ENCODE measurements around the gene COQ9.
A peak's percentile ranks its signal among the peaks of the same experiment; 100 is the strongest.
"Not testable (repeated sequence)": the region's sequence is repeated elsewhere in the genome, so short reads cannot be mapped to it uniquely, and the experiment has no call there.

COQ9 gene

GRCh38 chr16:57485916-57486857 lies 38.9 kb downstream of the COQ9 start, which contains the start of gene DOK4:
DOK4 (minus strand) TSS chr16:57486493; CDS start chr16:57479507, 6,986 bp downstream.
- no peak for DNase-seq (ENCODE audit: low read depth)

DNA sequence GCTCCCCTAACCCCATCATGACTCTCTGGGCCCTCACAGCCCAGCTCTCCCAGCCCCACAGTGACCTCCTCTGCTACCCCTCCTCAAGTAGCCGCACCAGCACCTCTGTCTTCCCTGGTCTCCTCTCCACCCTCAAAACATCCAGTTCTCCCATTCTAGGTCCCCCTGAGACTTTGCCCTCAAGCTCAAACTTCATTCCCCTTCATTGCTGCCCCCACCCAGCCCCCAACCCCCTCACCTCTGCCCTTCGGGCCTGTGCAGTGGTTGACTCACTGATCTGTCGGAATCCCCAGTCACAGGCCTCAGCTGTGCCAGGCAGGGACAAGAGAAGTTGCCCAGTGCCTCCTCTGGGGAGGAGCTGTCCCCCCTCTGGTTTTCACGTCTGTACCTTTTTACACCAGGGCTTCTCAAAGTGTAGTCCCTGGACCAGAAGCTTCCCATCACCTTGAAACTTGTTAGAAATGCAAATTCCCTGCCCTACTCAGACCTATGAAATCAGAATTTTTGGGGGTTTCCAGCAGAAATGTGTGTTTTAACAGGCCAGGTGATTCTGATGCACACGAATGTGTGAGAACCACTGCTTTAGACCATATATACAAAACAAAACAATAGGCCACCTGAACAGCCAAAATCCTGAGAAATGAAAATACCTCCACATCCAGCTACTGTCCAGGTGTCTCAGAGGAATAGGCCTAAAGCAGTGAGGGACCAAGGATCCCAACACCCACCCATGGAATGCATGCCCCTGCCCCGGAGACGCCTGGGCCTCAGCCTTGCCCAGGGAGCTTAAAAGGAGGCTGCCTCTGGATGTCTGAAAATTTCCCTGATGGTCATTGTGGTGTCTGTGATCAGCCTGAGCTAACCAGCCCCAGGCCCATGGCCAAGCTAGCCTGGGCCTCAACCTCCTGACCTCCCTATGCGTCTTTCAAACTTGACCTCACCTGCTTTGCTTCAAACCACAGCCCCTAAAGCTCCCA lies 39.9 kb downstream of the COQ9 start:
- DNase-seq (ENCODE audit: low read depth) = no peak

DNA sequence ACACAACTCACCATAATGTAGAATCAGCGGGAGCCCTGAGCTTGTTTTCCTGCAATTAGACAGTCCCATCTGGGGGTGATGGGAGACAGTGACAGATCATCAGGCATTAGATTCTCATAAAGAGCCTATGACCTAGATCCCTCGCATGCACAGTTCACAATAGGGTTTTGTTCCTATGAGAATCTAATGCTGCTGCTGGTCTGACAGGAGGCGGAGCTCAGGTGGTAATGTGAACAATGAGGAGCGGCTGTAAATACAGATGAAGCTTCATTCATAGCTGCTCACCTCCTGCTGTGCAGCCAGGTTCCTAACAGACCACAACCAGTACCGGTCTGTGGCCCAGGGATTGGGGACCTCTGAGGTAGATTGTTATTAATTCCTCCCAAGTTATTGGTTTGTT lies 42.0 kb downstream of the COQ9 start:
- DNase-seq (ENCODE audit: low read depth) = no peak

DNA sequence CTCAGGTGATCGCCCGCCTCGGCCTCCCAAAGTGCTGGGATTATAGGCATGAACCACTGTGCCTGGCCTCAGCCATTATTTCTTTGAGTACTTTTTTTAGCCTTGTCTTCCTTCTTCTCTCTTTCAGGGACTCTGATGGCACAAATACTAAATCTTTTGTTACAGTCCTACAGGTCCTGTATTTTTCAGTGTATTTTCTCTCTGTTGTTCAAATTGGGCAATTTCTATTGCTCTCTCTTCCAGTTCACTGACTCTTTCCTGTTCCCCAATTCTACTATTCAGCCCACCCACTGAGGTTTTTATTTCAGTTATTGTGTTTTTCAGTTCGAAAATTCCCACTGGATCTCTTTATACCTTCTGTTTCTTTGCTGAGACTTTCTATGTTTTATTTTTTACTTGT lies 46.5 kb downstream of the COQ9 start:
- no peak for DNase-seq (ENCODE audit: low read depth)

DNA sequence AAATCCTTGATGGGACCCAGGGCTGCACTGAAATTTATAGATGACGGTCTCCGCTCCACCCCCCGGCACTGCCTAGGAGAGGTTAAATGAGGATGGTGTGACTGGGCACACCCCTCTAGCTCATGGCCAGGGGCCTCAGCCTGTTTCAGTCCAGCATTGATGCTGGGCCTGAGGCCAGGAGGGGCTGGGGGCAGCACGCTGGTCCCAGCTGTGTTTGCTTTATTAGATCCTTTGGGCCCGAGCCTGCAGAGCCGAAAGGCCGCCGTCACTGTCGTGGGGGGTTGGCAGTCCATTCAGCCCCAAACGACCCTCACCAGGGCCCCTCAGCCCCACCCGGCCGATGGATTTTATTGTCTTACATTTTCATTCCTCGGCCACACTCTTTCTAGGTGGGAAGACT lies 49.8 kb downstream of the COQ9 start:
- no peak for DNase-seq (ENCODE audit: low read depth)

- DNase-seq (ENCODE audit: low read depth) = no peak
Measured at GRCh38 chr16:57498031-57498430, 50.8 kb downstream of the COQ9 start.

GRCh38 chr16:57499941-57500340 lies 52.7 kb downstream of the COQ9 start:
- not testable (repeated sequence) for DNase-seq (ENCODE audit: low read depth)

DNA sequence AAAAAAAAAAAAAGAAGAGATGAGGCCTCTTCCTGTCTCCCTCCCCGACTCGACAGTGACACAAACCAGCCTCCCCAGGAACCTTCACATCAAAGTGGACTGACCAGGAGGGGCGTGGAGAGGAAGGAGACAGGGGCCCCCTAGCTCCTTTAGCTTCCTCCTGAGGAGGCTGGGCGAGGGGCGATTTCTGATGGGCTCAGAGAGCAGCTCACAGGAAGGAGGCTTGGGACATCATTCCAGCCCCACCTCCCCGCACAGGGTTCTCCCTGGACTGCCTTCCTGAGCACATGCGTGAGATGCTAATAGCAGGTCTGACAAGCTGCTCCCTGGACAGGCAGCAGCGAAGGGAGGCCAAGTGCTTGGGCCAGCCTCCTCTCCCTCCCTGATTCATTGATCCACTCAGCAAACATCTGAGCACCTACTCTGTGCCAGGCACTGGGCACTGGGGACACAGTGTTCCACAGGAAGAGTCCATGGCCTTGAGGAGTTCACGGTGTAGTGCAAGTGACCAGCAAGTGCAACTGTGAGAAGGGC lies 53.4 kb downstream of the COQ9 start:
- peak; percentile 89 for DNase-seq (ENCODE audit: low read depth)

GRCh38 chr16:57501492-57501891 lies 54.2 kb downstream of the COQ9 start:
- no peak for DNase-seq (ENCODE audit: low read depth)

GRCh38 chr16:57502048-57502775 lies 54.9 kb downstream of the COQ9 start:
- DNase-seq (ENCODE audit: low read depth) = no peak

DNA sequence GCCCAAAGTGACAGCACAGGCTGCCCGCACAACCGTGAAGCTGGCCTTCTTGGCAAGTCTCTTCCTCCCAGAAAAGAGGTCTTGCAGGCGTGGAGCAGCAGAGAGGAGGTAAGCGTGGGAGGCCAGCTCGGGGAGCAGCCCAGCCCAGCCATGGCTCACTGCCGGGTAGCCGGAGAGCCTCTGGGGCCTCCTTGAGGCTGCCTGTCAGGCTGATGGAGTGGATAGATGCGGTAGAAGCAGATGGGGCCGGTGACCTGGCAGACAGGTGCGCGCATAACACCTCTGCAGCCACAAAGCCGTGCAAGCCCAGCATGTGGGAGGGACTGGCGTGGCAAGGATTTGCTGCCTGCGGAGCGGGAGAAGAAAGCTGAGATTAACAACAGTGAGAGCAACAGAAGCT lies 56.1 kb downstream of the COQ9 start:
- DNase-seq (ENCODE audit: low read depth) = no peak

- no peak for DNase-seq (ENCODE audit: low read depth)
Measured at GRCh38 chr16:57504001-57504400, 56.7 kb downstream of the COQ9 start.

GRCh38 chr16:57504491-57504890 lies 57.2 kb downstream of the COQ9 start:
- DNase-seq (ENCODE audit: low read depth) = no peak

- no peak for DNase-seq (ENCODE audit: low read depth)
Measured at GRCh38 chr16:57505169-57505568, 57.9 kb downstream of the COQ9 start.

DNA sequence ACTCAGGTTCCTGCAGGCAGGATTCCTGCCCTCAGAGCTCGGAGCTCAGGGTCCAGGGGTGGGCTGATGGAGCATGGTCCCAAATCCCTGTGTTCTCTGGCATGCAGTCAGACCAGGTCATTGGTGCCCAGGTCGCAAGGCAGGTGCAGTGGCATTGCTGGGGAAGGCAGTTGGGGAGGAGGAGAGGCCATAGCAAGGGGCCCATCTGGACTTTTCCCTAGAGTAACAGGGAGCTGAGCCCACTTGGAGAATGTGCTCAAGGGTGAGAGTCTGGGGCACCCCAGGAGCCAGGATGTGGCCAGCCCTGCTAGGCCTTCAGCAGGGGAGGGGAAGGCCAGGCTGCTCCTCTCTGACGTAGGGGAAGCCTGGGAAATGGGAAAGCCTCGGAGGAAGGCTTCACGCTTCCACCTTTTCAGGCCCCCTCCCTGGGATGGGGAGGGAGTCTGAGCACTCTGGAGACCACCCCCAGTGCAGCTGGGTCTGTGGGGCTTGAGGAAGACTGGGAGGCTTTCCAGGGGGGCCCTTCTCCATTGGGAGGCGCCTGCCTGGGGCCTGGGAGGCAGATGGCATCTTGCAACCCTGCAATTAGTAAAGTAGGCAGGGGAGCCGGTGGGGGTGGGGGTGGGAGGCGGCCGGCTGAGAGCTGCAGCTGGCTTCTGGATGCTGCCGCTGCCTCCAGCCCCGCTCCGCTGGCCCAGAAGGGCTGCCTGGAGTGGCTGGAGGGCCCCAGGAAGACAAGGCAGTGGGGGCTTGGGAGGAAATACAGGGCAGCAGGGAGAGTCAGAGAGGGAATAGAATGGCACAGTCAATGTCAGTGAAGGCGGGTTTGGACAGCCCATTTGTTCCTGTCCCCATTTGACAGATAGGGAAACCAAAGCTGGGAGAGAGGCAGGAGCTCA lies 60.1 kb downstream of the COQ9 start:
- no peak for DNase-seq (ENCODE audit: low read depth)

DNA sequence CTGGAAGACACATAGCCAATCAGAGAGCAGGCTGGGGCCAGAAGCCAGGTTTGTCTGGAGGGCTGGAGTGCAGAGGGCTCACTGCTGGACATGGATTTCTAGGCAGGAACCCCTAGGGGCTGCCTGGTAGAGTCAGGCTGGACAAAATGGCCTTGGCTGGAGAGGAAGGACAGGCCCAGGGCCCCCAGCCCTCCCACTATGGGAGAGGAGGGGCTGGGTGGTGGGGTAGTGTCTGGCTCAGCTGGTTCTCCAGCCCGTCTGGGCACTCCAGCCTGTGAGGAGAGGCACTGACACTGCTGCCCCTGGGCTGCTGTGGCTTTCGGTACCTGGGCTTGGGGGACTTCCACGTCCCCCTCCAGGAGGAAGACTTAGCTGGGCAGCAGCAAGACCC lies 60.8 kb downstream of the COQ9 start:
- no peak for DNase-seq (ENCODE audit: low read depth)

DNA sequence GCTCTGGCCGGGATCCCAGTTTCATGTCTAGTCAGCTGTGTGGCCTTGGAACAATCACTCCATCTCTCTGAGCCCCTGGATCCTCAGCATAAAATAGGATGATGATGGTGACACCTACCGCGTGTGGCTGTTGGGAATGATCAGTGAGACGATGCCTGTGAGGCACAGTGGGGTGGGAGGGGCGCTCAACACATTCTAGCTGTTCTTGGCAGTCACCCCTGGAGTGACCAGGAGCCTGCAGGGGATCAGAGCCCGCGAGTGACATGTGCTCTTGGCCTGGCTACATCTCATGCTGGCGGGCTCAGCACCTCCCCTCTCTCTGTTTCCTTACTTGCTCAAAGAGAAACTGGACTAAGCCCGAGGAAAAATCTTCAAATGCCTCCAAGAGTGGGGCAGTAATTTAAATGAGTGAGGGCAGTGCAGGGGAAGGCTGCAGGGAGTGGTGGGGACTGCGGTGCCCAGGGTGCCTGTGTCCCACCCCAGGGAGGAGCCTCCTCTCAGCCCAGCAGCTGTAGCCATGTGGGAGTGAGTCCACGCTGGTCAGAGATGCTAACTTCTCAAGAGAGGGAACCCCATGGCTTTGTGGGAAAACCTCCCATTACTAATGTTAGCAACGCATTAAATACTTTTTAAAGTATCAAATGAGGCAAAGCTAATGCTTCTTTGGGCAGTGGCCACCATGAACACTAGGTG lies 62.1 kb downstream of the COQ9 start:
- no peak for DNase-seq (ENCODE audit: low read depth)

DNA sequence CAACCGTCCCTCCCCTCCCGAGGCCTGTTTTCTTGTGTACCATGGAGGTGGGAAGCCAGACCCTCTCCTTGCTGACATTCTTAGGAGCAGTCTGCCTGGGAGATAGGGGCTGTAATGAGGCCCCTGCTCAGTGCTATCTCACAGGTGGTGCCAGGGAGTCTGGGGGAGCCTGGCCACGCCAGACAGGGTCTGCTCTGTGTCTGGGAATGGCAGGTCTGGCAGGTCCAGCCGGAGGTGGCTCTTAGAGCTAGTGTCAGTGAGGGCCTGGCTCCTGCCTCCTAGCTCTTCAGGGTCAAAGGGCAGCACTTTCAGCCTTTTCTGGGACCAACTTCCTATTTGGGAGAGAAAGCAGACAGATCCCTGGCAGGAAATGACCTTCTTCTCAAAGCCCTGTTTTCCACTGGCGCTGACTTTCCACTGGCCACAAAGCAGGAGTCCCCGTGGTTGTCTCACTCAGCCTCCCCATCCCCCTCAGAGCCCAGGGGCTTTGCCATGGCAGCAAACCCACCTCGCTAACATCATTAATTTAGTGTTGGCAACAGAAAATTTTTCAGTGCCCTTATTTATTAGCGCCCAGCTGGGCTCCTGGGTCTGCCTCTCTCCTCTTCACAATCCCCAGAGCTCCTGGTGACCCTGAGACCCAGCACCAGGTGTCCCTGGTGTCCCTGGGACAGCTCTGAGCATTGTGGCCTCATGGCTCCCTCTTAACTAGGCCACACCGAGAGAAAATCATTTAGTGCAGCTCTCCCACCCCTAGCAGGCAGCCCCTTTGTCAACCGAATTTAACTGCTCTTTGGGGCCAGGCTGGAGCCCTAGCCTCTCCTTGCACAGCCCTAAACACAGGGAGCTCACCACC lies 63.0 kb downstream of the COQ9 start:
- no peak for DNase-seq (ENCODE audit: low read depth)

Data from CMK (cell line).